GM13977 (cell line): ENCODE data around the gene CCDC61.
A peak's percentile ranks its signal among the peaks of the same experiment; 100 is the strongest.

Experiments
- DNase-seq: peaks from one replicate; pipeline ENCODE4 v3.0.0; 2012; ENCODE audit warnings: low spot score
- CTCF ChIP-seq: IDR thresholded peaks from 2 replicates; pipeline ENCODE4 v1.5.1; 2012; ENCODE audit warnings: mild to moderate bottlenecking, control low read depth; ENCODE audit not compliant: insufficient read depth; ENCODE audit errors: extremely low read depth, missing control alignments
- in situ Hi-C: fragments of 300-500 bp; cut with MboI; formaldehyde crosslinking; loops from one replicate; pipeline ENCODE4 v1.12.0; 2022; ENCODE audit warnings: low sequenced_read_pairs, low pct_unique_long_range_greater_than_20kb, mixed read lengths, inconsistent platforms; ENCODE audit not compliant: unreplicated experiment

CCDC61 gene

GRCh38 chr19:46015687-46016425 is 20.6 kb downstream of the CCDC61 start:
- no peak for TF ChIP-seq CTCF
- in situ Hi-C loops, result no loop called here
- peak; percentile 65 for DNase-seq

- in situ Hi-C loops, result no loop called here
- TF ChIP-seq CTCF, result peak; percentile 90
Observed at GRCh38 chr19:46016426-46017094, 21.3 kb downstream of the CCDC61 start.

GRCh38 chr19:46017095-46017429 is 21.8 kb downstream of the CCDC61 start:
- no peak for DNase-seq
- in situ Hi-C loops, result no loop called here
- TF ChIP-seq CTCF, result no peak

More at GRCh38 chr19:46016426-46017094, 21.3 kb downstream of the CCDC61 start:
- DNase-seq, result peak; percentile 93

GRCh38 chr19:46017874-46018675 is 22.8 kb downstream of the CCDC61 start:
- no peak for TF ChIP-seq CTCF
- DNase-seq, result no peak
- in situ Hi-C loops, result no loop called here

GRCh38 chr19:46018729-46019251 is 23.5 kb downstream of the CCDC61 start:
- in situ Hi-C loops, result no loop called here
- DNase-seq, result no peak
- TF ChIP-seq CTCF, result no peak

- DNase-seq, result no peak
- in situ Hi-C loops, result no loop called here
- no peak for TF ChIP-seq CTCF
Observed at GRCh38 chr19:46019270-46019669, 24.0 kb downstream of the CCDC61 start.
